IgD-negative memory B cell (primary cell): ENCODE measurements around the gene ZNF341. TPM values are rescaled to one million over a fixed set of nuclear protein-coding genes. Genes with fewer than 3 reads are reported as not detected.
"Not testable (repeated sequence)": the region's sequence is repeated elsewhere in the genome, so short reads cannot be mapped to it uniquely, and the experiment has no call there.

ENCODE experiments used
- H3K27ac Mint-ChIP-seq, 3 donors: one replicate each; pipeline ENCODE4 v1.8.0; 2020 to 2022; ENCODE audit warnings: mild to moderate bottlenecking in 3 of 3, mixed read lengths in 3 of 3, moderate library complexity in 1 of 3
- H3K27me3 Mint-ChIP-seq: one replicate; pipeline ENCODE4 v1.8.0; 2021; ENCODE audit warnings: mixed read lengths
- H3K36me3 Mint-ChIP-seq: one replicate; pipeline ENCODE4 v1.8.0; 2020; ENCODE audit warnings: mild to moderate bottlenecking, mixed read lengths
- H3K4me1 Mint-ChIP-seq, 3 donors: one replicate each; pipeline ENCODE4 v1.8.0; 2020 to 2022; ENCODE audit warnings: mixed read lengths in 3 of 3, mild to moderate bottlenecking in 1 of 3
- H3K4me3 Mint-ChIP-seq, 4 donors: one replicate each; pipeline ENCODE4 v1.8.0; 2020 to 2022; ENCODE audit warnings: mild to moderate bottlenecking in 4 of 4, mixed read lengths in 4 of 4, moderate library complexity in 3 of 4
- H3K9me3 Mint-ChIP-seq, 3 donors: one replicate each; pipeline ENCODE4 v1.8.0; 2020 to 2021; ENCODE audit warnings: mixed read lengths in 3 of 3, mild to moderate bottlenecking in 1 of 3
- polyA plus RNA-seq: library from polyadenylated mRNA; unstranded; fragments of 300-500 nt; fragmentation: Illumina TruSeq; gene quantifications from one replicate; pipeline ENCODE4 v1.2.3, GENCODE V29; 2021

Gene ZNF341
- polyA plus RNA-seq, 1 donor from 2014 or later: 5.7 TPM

- H3K27ac Mint-ChIP-seq: peak overlapping the region in 1 of 3 donors; percentile 39
- H3K4me1 Mint-ChIP-seq: peaks cover 0 to 2% (median 2%) of the 10 kb centered on the region in 3 donors
- no peaks in the 10 kb centered on the region for H3K9me3 Mint-ChIP-seq
- no peaks in the 10 kb centered on the region for H3K27me3 Mint-ChIP-seq
- no peak overlapping the region for H3K4me3 Mint-ChIP-seq
- no peaks in the 10 kb centered on the region for H3K36me3 Mint-ChIP-seq
Observed at GRCh38 chr20:33694639-33695012, 37.2 kb upstream of the ZNF341 start.

DNA sequence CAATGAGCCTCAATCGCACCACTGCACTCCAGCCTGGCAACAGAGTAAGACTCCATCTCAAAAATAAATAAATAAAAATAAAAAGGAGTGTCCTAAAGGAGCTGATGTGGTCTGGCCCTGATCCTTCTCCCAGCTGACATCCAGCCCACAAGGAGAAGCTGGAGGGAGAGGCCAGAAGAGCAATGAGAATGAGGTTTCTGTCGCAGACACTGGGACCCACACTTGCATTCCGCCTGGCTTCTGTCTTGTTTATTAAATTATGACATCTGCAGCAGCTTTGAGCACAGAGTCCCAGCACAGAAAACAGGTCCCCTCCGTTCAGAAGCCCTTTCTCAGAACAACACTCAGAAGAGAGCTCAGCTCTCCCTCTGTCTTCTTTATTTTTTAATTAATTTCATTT is 35.3 kb upstream of the ZNF341 start:
- H3K4me3 Mint-ChIP-seq: no peak overlapping the region
- H3K36me3 Mint-ChIP-seq: no peaks in the 10 kb centered on the region
- peaks cover 0 to 2% (median 0%) of the 10 kb centered on the region in 3 donors for H3K4me1 Mint-ChIP-seq
- H3K9me3 Mint-ChIP-seq: no peaks in the 10 kb centered on the region
- H3K27ac Mint-ChIP-seq: no peak overlapping the region
- no peaks in the 10 kb centered on the region for H3K27me3 Mint-ChIP-seq

DNA sequence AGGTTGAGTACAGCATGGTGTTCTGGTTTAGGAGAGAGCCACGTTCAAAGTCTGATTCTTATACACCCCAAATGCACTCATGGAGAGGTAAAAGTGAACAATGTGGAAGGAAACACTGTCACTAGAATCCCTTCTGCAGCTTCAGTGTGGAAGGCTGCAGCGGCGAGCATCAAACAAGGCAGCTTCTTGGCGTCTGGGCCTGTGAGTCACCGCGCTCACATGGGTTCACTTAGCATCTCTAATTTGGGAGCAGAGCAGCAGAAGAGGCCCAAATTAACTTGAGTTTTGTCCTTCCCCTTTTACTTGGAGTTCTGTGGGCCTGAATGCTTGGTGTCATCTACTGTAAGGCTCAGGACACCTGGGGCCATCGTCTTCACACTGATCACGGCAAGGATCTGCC is 34.7 kb upstream of the ZNF341 start:
- no peak overlapping the region for H3K4me3 Mint-ChIP-seq

DNA sequence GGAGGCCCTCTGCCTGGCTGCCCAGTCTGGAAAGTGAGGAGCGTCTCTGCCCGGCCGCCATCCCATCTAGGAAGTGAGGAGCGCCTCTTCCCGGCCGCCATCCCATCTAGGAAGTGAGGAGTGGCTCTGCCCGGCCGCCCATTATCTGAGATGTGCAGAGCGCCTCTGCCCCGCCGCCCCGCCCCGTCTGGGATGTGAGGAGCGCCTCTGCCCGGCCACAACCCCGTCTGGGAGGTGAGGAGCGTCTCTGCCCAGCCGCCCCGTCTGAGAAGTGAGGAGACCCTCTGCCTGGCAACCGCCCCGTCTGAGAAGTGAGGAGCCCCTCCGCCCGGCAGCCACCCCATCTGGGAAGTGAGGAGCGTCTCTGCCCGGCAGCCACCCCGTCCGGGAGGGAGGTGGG is 32.8 kb upstream of the ZNF341 start:
- H3K36me3 Mint-ChIP-seq, H3K9me3 Mint-ChIP-seq, H3K27ac Mint-ChIP-seq, H3K4me3 Mint-ChIP-seq, H3K27me3 Mint-ChIP-seq, H3K4me1 Mint-ChIP-seq: not testable (repeated sequence)

More for the DNA sequence above, 34.7 kb upstream of the ZNF341 start:
- Mint-ChIP-seq H3K36me3 (no peaks in the 10 kb centered on the region), H3K27ac (no peak overlapping the region), H3K4me1 (peaks cover 0 to 2% (median 0%) of the 10 kb centered on the region in 3 donors), H3K9me3 (no peaks in the 10 kb centered on the region), H3K27me3 (no peaks in the 10 kb centered on the region)

DNA sequence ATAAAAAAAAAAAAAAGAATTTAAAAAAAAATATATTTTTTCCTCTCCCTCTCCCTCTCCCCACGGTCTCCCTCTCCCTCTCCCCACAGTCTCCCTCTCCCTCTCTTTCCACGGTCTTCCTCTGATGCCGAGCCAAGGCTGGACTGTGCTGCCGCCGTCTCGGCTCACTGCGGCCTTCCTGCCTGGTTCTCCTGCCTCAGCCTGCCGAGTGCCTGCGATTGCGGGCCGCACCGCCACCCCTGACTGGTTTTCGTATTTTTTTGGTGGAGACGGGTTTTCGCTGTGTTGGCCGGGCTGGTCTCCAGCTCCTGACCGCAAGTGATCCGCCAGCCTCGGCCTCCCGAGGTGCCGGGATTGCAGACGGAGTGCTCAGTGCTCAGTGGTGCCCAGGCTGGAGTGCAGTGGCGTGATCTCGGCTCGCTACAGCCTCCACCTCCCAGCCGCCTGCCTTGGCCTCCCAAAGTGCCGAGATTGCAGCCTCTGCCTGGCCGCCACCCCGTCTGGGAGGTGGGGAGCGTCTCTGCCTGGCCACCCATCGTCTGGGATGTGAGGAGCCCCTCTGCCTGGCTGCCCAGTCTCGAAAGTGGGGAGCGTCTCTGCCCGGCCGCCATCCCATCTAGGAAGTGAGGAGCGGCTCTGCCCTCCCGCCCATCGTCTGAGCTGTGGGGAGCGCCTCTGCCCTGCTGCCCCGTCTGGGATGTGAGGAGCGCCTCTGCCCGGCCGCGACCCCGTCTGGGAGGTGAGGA is 30.9 kb upstream of the ZNF341 start:
- H3K27ac Mint-ChIP-seq, H3K36me3 Mint-ChIP-seq, H3K27me3 Mint-ChIP-seq, H3K4me3 Mint-ChIP-seq, H3K4me1 Mint-ChIP-seq, H3K9me3 Mint-ChIP-seq: not testable (repeated sequence)

GRCh38 chr20:33701629-33702450 is 30.0 kb upstream of the ZNF341 start:
- no peak overlapping the region for H3K4me3 Mint-ChIP-seq
- peaks cover 2% of the 10 kb centered on the region for H3K36me3 Mint-ChIP-seq
- no peaks in the 10 kb centered on the region for H3K27me3 Mint-ChIP-seq
- H3K27ac Mint-ChIP-seq: no peak overlapping the region
- peaks cover 0 to 2% (median 0%) of the 10 kb centered on the region in 3 donors for H3K4me1 Mint-ChIP-seq
- no peaks in the 10 kb centered on the region for H3K9me3 Mint-ChIP-seq

DNA sequence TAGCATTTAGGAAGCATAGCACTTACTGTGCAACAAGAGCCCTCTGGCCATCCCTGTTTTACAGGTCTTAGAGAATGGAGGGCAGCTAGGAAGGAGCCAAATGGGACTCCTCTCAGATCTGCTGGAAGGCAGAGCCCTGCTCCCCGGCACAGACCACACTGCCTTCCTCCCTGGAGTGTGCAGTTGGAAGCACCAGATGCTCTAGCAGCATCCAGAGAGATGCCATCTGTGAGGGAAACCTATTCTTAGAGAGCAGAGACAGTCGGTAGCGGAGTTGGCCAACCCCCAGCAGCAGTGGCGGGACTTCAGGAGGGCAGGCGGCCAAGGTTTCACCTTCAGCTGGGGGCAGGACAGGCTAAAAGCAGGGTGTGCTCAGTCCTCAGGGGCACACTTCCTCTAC is 28.9 kb upstream of the ZNF341 start:
- Mint-ChIP-seq H3K4me3 (no peak overlapping the region), H3K4me1 (no peaks in the 10 kb centered on the region), H3K27ac (no peak overlapping the region), H3K36me3 (peaks cover 5% of the 10 kb centered on the region), H3K9me3 (no peaks in the 10 kb centered on the region), H3K27me3 (no peaks in the 10 kb centered on the region)

- no peak overlapping the region for H3K27ac Mint-ChIP-seq
Observed at GRCh38 chr20:33703498-33704137, 28.2 kb upstream of the ZNF341 start.

GRCh38 chr20:33704197-33704924 is 27.4 kb upstream of the ZNF341 start:
- Mint-ChIP-seq H3K9me3 (no peaks in the 10 kb centered on the region), H3K27ac (no peak overlapping the region), H3K27me3 (no peaks in the 10 kb centered on the region), H3K36me3 (peaks cover 5% of the 10 kb centered on the region), H3K4me3 (no peak overlapping the region), H3K4me1 (no peaks in the 10 kb centered on the region)

More at GRCh38 chr20:33703498-33704137, 28.2 kb upstream of the ZNF341 start:
- Mint-ChIP-seq H3K9me3 (no peaks in the 10 kb centered on the region), H3K36me3 (peaks cover 5% of the 10 kb centered on the region), H3K4me1 (no peaks in the 10 kb centered on the region), H3K27me3 (no peaks in the 10 kb centered on the region), H3K4me3 (no peak overlapping the region)

DNA sequence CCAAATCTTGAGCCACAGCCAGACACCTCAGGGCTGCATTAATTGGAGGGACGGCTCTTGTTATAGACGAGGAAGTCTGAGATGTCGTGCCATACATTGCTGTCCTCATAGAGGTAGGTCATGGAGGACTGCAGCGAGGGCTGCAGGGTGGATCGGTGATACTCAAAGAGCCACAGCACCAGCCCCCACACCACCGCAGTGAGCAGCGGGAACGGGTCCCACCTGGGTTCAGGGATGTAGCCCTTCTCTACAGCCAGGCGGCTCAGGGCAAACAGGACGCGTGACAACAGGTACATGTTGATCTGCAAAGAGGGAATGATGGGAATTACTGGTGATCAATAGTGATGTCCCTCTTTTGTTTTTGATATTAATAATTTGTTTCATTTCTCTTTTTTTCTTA is 24.1 kb upstream of the ZNF341 start:
- H3K4me1 Mint-ChIP-seq: peaks cover 0 to 4% (median 4%) of the 10 kb centered on the region in 3 donors
- no peak overlapping the region for H3K4me3 Mint-ChIP-seq
- no peak overlapping the region for H3K27ac Mint-ChIP-seq
- H3K36me3 Mint-ChIP-seq: peaks cover 9% of the 10 kb centered on the region
- H3K9me3 Mint-ChIP-seq: no peaks in the 10 kb centered on the region
- no peaks in the 10 kb centered on the region for H3K27me3 Mint-ChIP-seq

GRCh38 chr20:33709398-33709797 is 22.4 kb upstream of the ZNF341 start:
- H3K4me3 Mint-ChIP-seq: no peak overlapping the region
- peaks cover 7% of the 10 kb centered on the region for H3K36me3 Mint-ChIP-seq
- peaks cover 0 to 4% (median 4%) of the 10 kb centered on the region in 3 donors for H3K4me1 Mint-ChIP-seq
- no peaks in the 10 kb centered on the region for H3K27me3 Mint-ChIP-seq
- H3K9me3 Mint-ChIP-seq: no peaks in the 10 kb centered on the region
- no peak overlapping the region for H3K27ac Mint-ChIP-seq

DNA sequence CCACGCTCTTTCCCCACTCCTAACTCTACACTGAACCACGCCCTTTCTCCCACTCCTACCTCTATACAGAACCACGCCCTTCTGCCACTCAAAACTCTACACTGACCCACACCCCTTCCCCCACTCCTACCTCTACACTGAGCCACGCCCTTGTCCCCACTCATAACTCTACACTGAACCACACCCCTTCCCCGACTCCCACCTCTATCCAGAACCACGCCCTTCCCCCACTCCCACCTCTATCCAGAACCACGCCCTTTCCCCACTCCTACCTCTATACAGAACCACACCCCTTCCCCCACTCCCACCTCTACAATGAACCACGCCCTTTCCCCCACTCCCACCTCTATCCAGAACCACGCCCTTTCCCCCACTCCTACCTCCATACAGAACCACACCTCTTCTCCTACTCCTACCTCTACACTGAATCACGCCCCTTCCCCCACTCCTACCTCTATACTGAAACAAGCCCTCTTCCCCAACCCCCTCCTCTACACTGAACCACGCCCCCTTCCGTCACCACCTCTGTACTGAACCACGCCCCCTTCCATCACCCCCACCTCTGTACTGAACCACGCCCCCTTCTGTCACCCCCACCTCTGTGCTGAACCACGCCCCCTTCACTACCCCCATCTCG is 21.8 kb upstream of the ZNF341 start:
- Mint-ChIP-seq H3K27me3 (no peaks in the 10 kb centered on the region), H3K27ac (peak overlapping the region in 1 of 3 donors; percentile 76), H3K9me3 (no peaks in the 10 kb centered on the region), H3K4me1 (peaks cover 0 to 4% (median 4%) of the 10 kb centered on the region in 3 donors), H3K4me3 (no peak overlapping the region), H3K36me3 (peaks cover 7% of the 10 kb centered on the region)

DNA sequence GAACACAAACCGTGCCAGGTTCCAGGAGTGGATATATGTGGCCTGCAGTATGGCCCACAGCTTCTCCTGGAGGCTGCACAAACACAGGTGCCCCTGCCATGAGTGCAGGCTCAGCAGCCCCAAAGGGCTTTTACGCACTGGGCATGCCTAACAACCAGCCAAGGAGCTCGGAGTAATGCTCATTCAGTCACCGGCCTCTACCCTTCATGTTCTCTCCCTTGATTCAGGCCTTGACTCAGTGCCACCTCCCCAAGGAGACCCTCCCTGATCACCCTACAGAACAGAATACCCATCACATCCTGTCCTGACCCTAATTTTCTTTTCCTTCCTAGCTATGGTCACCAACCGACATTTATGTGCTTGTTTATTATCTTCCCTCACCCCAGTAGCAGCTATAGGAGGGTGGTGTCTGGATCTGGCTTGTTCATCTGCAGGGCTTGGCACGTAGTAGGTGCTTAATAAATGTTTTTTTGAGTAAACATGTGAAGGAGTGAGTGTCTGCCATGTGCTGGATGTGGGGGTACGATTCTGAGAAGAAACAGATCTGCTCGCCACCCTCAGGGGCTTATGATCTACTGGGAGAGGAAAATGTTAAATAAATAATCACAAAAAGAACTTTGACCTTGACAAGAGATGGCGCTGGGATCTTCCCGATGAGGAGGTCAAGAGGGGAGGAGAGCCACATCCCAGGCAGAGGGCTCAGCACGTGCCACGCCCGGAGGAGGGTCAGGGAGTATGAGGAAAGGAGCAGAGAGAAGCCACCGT is 20.9 kb upstream of the ZNF341 start:
- Mint-ChIP-seq H3K9me3 (no peaks in the 10 kb centered on the region), H3K36me3 (peaks cover 7% of the 10 kb centered on the region), H3K4me1 (peaks cover 0 to 4% (median 4%) of the 10 kb centered on the region in 3 donors), H3K27me3 (no peaks in the 10 kb centered on the region), H3K27ac (peak overlapping the region in 1 of 3 donors; percentile 71), H3K4me3 (no peak overlapping the region)

DNA sequence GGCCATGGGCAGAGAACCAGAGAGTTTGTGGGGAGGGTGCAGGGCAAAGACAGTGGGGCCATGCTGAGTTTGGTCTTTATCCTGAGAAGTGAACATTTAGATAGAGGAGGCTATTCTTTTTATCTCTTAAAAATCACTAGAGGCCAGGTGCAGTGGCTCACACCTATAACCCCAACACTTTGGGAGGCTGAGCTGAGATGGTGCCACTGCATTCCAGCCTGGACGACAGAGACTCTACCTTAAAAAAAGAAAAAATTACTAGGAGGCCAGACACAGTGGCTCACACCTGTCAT is 20.4 kb upstream of the ZNF341 start:
- H3K27ac Mint-ChIP-seq: no peak overlapping the region
- no peaks in the 10 kb centered on the region for H3K9me3 Mint-ChIP-seq
- peaks cover 11% of the 10 kb centered on the region for H3K36me3 Mint-ChIP-seq
- H3K4me3 Mint-ChIP-seq: no peak overlapping the region
- H3K4me1 Mint-ChIP-seq: peaks cover 0 to 4% (median 4%) of the 10 kb centered on the region in 3 donors
- H3K27me3 Mint-ChIP-seq: no peaks in the 10 kb centered on the region
